Astrocyte of the cerebellum (primary cell): Measurements from ENCODE around the gene SHBG.
"Not testable (repeated sequence)": the region's sequence is repeated elsewhere in the genome, so short reads cannot be mapped to it uniquely, and the experiment has no call there.

Experiments used
- DNase-seq: peaks from one replicate; pipeline ENCODE4 v3.0.0-alpha.2; 2011; ENCODE audit warnings: low read depth
- H3K4me3 ChIP-seq: 2 replicates; pipeline ENCODE4 v1.5.1; 2011; ENCODE audit warnings: mild to moderate bottlenecking, low read depth, low read length, moderate library complexity
- in situ Hi-C: cut with HindIII; loops from 2 replicates; pipeline ENCODE4 v1.10.0; 2017; ENCODE audit warnings: low sequenced_read_pairs
- TF ChIP-seq, protein P1 (sequence below): IDR thresholded peaks from 2 replicates; pipeline ENCODE4 v1.5.1; 2012; ENCODE audit warnings: low read length, low read depth, moderate library complexity, mild to moderate bottlenecking; ENCODE audit errors: missing control alignments

SHBG gene

GRCh38 chr17:7613769-7614424 lies 16.0 kb upstream of the SHBG start:
- peak overlapping the region; percentile 90 for H3K4me3 ChIP-seq
- no peak for DNase-seq
- TF ChIP-seq, protein P1, sequence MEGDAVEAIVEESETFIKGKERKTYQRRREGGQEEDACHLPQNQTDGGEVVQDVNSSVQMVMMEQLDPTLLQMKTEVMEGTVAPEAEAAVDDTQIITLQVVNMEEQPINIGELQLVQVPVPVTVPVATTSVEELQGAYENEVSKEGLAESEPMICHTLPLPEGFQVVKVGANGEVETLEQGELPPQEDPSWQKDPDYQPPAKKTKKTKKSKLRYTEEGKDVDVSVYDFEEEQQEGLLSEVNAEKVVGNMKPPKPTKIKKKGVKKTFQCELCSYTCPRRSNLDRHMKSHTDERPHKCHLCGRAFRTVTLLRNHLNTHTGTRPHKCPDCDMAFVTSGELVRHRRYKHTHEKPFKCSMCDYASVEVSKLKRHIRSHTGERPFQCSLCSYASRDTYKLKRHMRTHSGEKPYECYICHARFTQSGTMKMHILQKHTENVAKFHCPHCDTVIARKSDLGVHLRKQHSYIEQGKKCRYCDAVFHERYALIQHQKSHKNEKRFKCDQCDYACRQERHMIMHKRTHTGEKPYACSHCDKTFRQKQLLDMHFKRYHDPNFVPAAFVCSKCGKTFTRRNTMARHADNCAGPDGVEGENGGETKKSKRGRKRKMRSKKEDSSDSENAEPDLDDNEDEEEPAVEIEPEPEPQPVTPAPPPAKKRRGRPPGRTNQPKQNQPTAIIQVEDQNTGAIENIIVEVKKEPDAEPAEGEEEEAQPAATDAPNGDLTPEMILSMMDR: peak; percentile 5

DNA sequence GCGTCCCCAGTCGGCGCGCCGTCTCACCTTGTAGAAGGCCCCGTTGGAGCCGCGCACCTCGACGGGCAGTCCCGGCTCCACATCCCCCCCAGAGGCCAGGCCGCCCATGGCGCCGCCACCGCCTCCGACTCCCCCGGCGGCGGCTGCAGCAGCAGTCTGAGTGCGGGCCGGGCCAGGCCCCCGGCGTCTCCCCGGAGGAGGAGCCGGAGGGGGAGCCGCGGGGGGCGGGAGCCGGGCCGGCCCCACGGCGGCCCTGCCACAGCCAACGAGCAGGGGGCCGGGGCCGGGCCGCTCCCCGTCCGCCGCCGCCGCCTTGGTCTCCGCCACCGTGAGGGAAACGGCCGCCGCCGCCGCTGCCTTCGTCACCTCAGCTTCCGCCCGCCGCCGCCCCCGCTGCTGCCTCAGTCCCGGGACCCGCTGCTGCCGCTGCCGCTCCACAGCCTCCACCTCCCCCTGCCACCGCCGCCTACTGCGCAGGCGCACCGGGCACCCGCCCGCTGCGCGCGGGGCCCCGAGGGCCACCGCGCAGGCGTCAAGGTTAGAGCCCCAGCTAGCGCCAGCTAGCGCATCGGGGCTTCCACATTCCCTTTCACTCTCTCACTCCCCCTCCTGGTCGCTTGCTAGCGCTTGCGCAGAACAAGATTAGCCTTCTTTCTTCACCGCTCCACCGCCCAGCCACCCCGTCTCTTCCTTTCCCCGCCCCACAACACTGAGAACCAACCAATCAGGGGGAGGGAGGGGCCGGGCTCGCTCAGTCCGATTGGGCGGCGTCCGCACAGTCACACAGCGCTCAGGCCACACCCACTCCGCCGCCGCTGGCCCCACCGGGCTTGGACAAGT lies 15.3 kb upstream of the SHBG start, which contains the start of gene FXR2:
TSS of gene FXR2 (minus strand) at position 473 of the 840 bp plus-strand sequence. CDS start at position 108, 365 bp downstream.
- peak within 1 kb of the TSS; percentile 90 for H3K4me3 ChIP-seq
- DNase-seq: peak; percentile 99
- in situ Hi-C loops: no loop called here
- TF ChIP-seq, protein P1: peak; percentile 77

More at GRCh38 chr17:7613769-7614424, 16.0 kb upstream of the SHBG start:
- in situ Hi-C loops: no loop called here

- H3K4me3 ChIP-seq: peak overlapping the region; percentile 38
- DNase-seq: no peak
- TF ChIP-seq, protein P1: no peak
- in situ Hi-C loops: no loop called here
Observed at GRCh38 chr17:7615265-7615747, 14.6 kb upstream of the SHBG start.

DNA sequence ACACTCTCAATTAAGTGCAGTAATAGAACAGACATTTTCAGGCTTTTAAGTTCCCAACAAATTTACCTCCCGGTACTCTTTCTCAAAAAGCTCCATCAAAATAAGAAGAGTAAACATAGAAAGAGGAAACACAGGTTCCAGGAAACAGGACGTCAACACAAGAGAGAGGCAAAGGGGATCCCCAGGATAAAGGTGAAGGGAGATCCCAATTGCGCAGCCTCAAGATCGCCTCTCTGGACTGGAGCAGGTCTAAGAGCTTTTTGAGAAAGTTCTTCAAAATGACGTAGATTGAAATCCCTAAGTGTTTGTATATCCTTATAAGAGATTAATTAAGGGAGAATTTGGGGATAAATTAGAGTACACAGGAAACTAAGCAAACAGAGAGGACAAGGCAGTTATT lies 11.3 kb upstream of the SHBG start:
- in situ Hi-C loops: no loop called here
- no peak for DNase-seq
- no peak overlapping the region for H3K4me3 ChIP-seq
- TF ChIP-seq, protein P1: no peak

DNA sequence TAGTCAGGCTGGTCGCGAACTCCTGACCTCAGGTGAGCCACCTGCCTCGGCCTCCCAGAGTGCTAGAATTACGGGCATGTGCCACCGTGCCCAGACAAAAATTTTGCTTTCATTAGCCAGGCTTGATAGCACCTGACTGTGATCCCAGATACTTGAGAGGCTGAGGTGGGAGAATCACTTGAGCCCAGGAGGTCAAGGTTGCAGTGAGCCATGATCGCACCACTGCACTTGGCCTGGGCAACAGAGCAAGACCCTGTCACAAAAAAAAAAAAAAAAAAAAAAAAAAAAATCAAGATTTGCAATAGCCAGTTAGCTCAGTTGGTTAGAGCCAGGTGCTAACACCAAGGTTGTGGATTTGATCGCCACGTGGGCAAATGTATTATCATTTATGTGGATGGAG lies 9.1 kb upstream of the SHBG start:
- in situ Hi-C loops: no loop called here
- TF ChIP-seq, protein P1: no peak
- no peak for DNase-seq
- no peak overlapping the region for H3K4me3 ChIP-seq

DNA sequence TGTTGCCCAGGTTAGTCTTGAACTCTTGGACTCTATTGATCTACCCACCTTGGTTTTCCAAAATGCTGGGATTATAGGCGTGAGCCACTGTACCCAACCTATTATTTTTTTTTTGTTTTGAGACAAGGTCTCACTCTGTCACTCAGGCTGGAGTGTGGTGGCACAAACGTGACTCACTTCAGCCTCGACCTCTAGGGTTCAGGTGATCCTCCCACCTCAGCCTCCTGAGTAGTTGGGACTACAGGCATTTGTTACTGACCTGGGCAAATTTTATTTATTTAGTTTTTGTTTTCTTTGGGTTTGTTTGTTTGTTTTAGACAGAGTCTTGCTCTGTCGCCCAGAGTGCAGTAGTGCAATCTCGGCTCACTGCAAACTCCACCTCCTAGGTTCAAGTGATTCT lies 6.3 kb upstream of the SHBG start:
- TF ChIP-seq, protein P1: no peak
- DNase-seq: no peak
- in situ Hi-C loops: no loop called here
- H3K4me3 ChIP-seq: no peak overlapping the region

DNA sequence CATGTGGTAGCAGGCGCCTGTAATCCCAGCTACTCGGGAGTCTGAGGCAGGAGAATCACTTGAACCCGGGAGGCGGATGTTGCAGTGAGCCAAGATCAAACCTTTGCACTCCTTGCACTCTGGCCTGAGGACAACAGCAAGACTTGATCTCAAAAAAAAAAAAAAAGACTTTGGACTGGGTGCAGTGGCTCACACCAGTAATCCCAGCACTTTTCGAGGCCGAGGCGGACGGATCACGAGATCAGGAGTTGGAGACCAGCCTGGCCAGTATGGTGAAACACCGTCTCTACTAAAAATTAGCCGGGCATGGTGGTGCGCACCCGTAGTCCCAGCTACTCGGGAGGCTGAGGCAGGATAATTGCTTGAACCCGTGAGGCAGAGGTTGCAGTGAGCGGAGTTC lies 4.2 kb upstream of the SHBG start:
- DNase-seq, H3K4me3 ChIP-seq, in situ Hi-C loops: not testable (repeated sequence)
